HK-2 (cell line): ENCODE measurements around the gene PACSIN2.

Experiments used
- DNase-seq: peaks from one replicate; pipeline ENCODE4 v3.0.0-alpha.2; 2018; ENCODE audit not compliant: unreplicated experiment

Gene PACSIN2

DNA sequence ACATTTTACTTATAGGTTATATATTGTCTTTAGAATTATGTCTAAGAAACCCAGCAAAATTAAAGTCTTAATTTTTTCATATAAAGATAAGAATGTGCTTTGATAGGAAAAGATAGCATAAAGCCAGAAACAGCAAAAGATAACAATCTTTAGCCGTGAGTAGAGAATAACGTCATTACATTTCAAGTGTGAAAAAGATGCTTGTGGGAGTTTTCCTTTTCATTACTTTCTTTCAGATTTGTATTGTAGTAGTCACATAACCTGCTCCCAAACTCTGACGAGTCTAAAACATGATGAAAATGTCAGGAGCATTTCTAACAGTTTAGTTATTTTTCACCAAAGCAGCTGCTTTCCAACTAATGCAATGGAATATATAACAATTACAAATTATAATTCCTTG lies 189.2 kb downstream of the PACSIN2 start:
- no peak for DNase-seq

DNA sequence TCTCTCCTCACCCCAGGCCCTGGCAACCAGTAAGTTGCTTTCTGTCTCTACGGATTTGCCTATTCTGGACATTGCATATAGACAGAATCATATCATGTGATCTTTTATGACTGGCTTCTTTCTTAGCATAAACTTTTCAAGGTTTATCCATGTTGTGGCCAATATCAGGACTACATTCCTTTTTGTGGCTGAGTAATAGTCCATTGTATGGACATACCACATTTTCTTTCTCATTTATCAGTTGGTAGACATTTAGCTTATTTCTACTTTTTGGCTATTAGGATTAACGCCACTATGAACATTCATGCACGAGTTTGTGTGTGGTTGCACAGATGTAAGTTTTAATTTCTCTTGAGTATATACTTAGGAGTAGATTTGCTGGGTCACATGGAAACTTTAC lies 193.6 kb downstream of the PACSIN2 start:
- DNase-seq, result no peak

DNA sequence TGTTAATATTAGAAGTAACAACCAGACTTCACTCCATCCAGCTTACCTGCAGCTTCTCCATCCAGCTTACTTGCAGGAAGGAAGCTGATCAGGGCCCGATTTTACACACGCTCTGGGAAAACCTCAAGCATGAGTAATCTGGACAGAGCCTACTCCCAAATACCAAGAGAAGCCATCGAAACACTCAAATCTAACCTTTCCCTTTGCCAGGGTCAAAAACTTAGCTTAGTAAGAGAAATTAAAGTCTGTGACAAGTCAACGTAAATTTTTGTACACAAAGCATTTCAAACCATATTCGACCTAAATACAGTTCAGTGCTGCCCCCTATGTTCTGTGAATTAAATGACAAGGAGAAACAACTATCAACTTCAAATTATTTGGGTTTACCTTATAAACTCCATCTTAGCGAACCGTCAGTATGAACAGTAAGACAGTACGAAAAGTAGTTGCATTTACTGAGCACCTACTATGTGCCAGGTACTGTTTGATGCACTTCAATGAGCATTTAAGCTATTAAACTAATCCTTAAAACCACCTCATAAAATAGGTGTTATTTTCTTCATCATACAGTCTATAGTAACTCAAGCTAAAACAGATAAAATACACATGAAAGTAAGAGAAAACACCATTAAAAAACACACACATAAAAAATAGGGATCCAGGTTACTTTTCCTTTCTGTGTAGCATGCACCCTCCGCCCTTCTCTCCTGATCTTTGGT lies 194.7 kb downstream of the PACSIN2 start:
- DNase-seq, result no peak
